Activated gamma-delta T cell treated with anti-CD3 and anti-CD28 coated beads, Interleukin-2, amount 50 U/mL, for 16 hours (primary cell): Measurements from ENCODE around the gene AP2S1.
"Not testable (repeated sequence)": the region's sequence is repeated elsewhere in the genome, so short reads cannot be mapped to it uniquely, and the experiment has no call there.

ENCODE experiments used
- DNase-seq: peaks from one replicate; pipeline ENCODE4 v3.0.0-alpha.2; 2020; ENCODE audit warnings: low read depth

Gene AP2S1

DNA sequence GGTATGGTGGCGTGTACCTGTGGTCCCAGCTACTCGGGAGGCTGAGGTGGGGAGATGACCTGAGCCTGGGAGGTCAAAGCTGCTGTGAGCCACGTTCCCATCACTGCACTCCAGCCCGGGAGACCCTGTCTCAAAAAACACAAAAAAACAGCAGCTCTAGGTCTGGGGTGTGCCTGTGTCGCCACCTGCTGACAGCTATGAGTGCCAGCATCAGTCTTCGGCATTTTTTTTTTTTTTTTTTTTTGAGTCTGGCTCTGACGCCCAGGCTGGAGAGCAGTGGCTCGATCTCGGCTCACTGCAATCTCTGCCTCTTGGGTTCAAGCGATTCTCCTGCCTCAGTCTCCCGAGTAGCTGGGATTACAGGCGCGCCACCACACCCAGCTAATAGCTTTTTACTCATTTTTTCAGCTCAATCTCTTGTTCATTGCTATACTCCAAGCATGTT, 10.1 kb downstream of the AP2S1 start:
- DNase-seq, result no peak

DNA sequence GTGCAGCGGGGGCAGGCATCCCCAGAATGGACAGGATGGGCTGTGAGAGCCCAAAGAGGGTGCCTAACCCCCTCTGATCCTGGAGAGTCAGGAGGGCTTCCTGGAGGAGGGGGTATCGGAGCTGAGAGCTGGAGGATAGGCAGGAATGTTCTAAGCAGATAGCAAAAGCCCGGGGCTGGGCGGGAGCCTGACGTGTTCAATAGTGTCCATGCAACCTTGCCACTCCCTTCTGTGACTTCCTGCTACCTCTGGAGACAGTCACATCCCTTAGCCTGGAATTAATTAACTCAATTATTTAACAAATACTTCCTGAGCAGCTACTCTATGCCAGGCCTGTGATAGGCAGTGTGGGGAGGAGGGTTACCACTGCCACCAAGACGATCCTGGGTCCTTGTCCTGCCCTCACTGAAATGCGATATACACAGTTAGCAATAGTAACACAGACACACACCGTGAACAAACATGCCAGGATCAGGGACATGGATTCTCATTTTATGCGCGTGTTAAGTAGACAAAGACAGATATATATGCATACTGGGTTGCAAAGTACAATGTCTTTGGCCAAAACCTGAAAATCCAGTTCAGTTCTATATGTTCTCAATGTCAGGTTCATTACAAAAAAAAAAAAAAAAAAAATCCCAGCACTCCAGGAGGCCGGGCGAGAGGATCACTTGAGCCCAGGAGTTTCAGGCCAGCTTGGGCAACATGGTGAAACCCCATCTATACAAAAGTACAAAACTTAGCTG, 10.7 kb downstream of the AP2S1 start:
- DNase-seq, result no peak

DNA sequence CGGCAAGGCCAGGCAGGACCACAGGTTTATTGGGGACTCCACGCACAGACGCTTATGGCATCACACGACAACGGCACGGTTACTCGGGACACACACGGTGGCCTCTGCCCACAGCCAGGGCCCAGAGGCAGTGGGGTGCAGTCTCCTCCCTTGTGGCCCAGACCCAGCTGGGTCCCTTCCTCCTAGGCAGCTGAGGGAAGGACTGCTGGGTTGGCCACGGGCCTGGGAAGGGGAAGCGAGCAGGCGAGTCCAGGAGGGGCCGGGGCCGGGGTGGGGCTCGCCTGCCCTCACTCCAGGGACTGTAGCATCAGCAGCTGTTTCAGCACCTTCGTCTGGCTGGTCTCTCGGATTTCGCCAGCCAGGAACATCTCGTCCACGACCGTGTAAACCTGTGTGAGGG, 12.5 kb downstream of the AP2S1 start:
- DNase-seq, result no peak

DNA sequence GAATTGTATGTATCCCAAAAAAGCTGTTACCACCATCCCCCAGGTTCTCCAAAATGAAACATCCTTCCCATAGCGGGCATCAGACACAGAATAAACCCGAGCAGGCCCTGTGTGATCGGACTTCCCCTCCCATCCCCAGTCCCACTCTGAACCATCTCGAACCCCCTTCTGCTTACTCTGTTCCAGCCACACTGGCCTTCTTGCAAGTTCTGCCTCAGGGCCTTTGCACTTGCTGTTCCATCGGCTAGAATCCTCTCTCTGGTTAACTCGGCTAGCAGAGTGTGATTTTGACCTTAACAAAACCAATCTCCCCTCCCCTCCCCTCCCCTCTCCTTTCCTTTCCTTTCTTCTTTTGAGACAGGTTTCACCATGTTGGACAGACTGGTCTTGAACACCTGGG, 15.7 kb downstream of the AP2S1 start:
- no peak for DNase-seq

DNA sequence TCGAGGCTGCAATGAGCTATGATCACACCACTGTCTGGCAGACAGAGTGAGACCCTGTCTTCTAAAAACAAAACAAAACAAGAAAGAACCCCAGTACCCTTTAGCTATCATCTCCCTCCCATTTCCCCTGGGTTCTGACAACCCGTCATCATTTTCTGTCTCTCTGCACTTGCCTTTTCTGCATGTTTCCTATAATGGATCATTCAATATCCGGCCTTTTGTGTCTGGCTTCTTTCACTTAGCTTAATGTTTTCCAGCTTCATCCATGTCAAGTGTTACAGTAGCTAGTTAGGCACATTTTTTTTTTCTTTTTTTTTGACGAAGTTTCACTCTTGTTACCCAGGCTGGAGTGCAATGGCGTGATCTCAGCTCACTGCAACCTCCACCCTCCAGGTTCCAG, 16.5 kb downstream of the AP2S1 start:
- no peak for DNase-seq

DNA sequence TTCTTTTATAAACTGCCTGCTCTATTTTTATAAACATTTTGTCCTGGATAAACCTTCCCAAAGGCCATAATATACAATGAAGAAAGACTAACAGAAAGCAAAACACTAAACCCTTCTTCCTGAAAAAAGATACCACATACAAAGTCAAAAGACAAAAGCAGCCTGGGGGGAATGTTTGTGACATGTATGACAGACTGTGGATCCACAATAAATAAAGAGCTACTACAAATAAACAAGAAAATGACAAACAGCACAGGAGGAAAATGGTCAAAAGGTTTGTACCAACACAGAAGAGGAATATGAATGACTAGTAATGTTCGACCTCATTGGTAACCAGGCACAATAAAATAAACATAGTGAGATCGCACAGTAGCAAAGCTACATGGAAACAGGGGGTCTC, 19.8 kb downstream of the AP2S1 start:
- DNase-seq, result no peak

DNA sequence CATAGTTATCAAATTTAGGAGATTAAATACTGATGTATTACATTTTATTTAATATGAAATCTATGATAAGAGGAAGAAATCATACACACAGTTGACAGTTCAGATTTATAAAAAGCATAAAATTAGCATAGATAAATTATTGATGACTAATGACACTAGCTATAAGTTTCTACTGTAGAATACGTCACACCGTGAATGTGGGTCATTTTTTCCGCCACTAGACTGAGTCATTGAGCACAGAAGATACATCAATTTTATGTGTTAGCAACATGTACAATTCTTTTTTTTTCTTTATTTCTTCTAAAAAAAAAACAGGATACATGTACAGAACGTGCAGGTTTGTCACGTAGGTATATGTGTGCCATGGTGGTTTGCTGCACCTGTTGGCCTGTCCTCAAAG, 22.2 kb downstream of the AP2S1 start:
- DNase-seq, result no peak

DNA sequence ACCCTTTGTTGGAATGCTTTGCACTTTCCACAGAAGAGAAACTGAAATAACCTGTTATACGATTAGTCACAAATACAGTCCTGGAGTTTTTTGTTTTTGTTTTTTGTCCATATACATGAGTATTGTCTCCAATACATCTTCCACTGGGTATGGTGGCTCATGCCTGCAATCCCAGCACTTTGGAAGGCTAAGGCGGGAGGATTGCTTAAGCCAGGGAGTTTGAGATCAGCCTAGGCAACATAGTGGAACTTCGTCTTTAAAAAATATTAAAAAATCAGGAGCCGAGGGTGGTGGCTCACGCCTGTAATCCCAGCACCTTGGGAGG, 25.0 kb downstream of the AP2S1 start:
- DNase-seq, result no peak

DNA sequence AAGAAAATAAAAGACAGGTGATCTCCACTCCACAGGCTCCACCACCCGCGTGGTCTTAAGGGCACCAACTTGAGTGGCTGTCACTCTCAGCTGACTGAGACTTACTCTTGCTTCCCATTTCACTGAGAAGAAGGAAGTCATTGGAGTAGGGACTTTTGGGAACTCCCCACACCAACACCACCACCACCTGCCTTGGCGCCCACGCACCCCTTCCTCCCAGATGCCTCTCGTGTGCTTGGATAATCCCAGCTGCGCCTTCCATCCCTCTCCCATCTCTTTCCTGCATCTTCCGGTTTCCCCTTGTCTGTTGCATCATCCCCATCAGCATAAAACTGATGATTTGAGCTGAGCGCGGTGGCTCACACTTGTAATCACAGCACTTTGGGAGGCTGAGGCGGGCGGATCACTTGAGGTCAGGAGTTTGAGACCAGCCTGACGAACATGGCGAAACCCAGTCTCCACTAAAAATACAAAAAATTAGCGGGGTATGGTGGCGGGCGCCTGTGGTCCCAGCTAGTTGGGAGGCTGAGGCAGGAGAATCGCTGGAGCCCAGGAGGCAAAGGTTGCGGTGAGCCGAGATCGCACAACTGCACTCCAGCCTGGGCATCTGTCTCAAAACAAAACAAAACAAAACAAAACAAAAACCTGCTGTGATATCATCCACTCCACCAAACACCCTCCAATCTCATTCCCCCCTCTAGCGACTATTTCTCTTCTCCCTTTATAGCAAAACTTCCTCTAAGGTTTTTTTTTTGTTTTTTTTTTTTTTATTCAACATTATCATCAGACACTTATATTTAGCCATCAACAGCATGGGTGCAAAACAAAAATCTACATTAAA, 25.5 kb downstream of the AP2S1 start:
- no peak for DNase-seq

DNA sequence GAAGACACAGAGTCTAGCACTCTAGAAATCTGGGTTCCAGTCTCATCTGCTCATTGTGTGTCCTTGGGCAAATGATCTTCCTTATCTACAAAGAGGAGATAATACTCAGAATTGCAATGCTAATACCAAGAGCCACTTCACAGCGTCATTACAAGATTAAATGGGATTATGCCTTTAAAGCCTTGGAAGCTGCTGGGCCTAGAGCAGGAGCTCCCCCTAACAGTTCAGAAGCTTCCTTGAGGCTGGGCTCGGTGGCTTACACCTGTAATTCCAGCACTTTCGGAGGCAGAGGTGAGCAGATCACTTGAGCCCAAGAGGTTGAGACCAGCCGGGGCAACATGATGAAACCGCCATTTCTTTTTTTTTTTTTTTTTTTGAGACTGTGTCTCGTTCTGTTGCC, 27.6 kb downstream of the AP2S1 start:
- no peak for DNase-seq

DNA sequence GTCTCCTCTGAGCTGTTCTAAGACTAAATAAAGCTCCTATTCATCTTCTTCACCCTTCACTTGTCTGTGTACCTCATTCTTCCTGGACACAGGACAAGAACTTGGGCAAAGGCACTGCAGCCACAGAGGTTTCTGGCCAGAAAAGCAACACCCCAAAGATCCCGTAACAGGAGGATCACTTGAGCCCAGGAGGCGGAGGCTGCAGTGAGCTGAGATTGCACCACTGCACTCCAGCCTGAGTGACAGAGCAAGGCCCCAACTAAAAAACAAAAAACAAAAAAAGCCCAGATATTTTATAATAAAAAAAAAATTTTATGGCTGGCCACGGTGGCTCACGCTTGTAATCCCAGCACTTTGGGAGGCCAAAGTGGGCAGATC, 28.2 kb downstream of the AP2S1 start:
- DNase-seq, result not testable (repeated sequence)

DNA sequence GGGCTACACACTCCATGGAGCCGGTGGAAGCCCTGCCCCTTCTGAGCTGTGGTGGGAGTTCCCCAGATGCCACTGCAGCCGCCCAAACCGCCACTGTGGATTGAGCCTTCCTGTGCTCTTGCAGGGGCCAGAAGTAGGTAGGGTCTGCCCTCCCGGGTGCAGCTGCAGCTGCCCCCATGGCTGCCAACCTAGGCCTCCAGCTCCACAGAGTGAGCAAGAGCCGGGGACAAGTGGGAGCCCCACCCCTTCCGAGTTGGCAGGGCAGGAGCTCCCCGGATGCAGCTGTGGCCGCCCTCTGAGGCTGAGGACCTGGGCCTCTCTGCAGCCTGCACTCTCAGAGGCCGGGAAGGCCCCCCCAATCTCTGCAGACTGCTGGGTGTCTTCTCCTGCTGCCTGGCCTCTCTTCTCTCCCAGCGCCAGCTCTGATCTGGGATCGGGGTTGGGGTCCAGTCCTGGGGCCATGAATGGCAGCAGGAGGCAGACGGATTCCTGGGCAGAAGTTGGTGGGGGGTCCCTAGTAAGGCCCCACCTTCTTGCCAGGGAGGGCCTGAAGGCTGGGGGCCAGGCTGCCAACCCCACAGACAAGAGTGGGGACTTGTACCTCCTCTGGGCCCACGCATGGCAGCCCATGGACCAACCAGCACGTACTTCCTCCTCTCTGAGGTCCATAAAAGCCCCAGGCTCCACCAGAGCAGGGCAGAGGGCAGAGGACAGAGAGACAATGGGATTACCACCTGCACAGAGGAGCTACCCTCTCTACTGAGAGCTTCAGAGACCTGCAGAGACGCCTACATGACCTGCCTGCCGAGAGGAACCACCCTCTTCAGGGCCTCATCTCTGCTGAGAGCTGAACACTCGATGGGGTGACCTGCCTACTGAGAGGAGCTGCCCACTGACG, 28.9 kb downstream of the AP2S1 start:
- DNase-seq, result peak; percentile 40

DNA sequence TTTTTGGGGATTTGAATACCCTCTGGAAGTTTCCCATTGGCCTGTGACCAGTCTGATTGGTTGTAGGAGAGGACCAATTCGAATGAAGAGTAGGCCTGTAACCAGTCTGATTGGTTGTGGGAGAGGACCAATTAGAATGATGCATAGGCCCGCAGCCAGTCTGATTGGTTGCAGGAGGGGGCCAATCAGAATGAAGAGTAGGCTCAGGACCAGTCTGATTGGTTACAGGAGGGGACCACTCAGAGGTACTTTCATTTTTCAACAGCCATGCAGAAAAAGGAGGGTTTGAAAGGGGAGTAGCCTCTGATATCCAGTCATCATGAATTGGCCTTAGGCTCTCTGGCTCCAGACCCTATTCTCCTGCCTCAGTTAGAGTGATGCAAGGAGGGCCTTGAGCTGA, 31.8 kb downstream of the AP2S1 start:
- DNase-seq, result no peak

DNA sequence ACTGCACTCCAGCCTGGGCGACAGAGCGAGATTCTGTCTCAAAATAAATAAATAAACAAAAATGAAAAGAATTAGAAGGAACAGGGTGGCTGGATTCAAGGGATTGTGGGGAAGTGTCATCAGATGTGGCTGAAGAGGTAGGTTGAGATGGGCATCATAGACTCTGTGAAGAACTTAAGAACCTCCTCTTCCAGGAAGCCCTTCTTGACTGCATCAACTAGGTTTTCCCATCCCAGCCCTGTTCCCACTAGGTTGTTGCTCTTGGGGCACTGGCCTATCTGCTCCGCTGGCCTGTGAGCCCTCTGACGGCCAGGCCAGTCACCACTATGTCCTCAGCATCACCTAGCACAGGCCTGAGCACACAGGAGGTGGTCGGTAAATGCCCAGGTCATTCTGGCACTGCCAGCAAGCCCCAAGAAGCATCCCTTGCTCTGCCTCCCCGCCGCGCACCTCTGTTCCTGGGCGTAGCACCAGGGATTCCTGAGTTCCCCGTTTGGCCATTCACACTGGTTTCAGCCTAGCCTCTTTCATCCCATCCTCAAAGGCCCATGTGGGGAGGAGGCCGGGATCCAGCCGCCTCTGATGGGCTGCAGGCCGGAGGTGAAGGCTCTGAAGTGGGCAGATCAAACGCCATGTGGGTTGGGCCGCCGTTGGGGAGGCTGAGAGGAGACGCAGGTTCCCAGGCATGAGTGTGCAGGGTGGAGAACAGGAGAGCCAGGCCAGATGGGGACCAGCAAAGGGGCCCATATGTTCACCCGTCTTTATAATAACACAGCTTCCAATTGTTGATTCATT, 34.6 kb downstream of the AP2S1 start:
- DNase-seq, result no peak

DNA sequence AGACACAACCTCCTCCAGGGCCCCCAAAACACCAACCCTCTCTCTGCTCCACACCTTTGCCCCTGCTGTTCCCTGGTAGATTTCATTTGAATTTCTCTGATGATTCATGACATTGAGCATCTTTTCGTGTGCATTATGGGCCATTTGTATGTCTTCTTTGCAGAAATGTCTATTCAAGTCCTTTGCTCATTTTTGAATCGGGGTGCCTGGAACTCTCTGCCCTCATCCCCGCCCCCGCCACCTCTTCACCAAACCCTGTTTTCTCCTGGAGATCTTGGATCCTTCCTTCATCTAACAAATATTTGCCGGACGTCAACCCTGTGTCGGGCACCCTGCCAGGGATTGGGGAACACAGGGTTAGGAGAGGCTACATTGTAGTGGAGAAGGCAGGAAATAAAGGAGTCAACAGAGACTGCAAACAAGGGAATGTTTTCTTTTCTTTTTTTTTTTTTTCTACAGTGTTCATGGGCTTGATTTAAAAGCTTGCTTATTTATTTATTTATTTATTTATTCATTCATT, 36.7 kb downstream of the AP2S1 start:
- no peak for DNase-seq

DNA sequence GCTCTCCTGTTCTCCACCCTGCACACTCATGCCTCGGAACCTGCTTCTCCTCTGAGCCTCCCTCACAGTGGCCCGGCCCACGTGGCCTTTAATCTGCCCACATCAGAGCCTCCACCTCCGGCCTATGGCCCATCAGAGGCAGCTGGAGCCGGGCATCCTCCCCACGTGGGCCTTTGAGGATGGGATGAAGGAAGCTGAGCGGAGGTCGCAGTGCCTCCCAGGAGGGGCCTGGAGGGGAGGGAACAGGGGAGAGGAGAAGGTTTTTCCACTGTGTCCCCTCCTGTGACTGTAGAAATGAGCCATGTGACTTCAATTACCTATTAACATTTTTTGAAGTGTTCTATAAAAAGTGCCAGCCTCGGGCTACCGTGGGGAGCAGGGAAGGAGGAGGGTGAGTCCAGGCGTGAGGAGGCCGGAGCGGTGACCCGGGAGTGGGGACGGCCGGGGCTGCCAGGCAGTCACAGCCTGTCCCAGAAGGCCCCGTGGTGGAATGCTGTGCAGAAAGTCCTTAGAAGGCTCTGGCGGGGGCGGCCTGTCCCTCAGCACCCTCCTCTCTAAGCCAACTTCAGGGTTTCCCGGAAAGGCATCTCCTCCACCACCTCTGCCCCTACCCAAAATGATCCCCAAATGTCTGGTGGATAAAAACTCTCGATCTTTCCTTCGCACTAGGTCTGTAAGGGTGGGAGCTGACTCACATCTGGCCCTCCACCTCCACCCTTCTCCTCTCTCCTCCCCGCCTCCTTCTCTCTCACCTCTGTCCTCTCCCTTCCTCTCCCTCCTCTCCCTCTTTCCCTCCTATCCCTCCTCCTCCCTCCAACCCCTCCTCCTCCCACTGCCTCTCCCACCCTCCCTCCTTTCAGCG, 37.4 kb downstream of the AP2S1 start:
- no peak for DNase-seq

DNA sequence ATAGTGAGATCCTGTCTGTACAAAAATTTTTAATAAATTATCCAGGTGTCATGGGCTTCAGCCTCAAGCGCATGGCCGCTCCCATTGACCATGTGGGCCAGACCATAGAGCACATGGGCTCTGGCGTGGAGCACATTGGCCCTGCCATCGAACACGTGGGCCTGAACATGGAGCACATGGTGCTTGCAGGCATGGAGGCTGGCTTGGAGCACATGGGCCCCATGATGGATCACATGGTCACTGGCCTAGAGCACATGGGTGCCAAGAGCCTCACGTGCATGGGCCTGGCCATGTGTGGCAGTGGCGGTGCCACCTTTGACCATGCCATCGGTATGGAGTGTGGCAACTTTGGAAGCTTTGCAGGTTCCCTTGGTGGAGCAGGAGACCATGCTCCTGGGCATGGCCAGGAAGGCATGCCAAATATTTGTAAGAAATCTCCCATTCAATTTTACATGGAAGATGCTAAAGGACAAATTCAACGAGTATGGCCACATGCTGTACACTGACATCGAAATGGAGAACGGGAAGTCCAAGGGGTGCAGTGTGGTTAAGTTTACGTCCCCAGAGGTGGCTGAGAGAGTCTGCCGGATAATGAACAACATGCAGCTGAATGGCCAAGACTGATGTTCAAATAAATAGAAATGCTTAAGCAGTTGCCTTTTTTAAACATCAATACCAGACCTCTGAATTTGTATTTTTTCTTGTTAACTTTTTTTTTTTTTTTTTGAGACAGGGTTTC, 40.9 kb downstream of the AP2S1 start:
- DNase-seq, result no peak

DNA sequence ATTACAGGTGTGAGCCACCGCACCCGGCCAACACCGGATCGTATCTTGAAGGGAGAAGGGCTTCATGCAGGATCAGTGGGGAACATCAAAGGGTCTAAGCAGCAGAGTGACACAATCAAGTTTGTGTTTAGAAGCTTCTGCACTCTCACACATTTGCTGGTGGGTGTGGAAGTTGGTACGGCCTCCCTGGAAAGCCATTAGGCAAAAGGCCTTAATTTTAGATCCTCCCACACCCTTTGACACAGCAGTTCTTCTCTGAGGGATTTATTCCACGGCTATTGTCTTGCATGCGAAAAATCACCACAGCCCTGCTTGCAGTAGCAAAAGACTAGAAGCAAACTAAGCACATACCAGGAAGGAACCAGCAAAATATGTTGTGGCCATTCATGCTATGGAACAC, 44.0 kb downstream of the AP2S1 start:
- DNase-seq, result no peak

DNA sequence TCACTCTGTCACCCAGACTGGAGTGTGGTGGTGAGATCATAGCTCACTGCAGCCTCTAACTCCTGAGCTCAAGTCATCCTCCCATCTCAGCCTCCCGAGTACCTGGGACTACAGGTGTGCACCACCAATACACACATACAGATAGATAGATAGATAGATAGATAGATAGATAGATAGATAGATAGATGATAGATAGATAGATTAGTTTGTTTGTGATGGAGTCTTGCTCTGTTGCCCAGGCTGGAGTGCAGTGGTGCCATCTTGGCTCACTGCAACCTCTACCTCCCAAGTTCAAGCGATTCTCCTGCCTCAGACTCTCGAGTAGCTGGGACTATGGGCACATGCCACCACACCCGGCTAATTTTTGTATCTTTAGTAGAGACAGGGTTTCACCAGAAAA, 46.2 kb downstream of the AP2S1 start:
- DNase-seq, result not testable (repeated sequence)

DNA sequence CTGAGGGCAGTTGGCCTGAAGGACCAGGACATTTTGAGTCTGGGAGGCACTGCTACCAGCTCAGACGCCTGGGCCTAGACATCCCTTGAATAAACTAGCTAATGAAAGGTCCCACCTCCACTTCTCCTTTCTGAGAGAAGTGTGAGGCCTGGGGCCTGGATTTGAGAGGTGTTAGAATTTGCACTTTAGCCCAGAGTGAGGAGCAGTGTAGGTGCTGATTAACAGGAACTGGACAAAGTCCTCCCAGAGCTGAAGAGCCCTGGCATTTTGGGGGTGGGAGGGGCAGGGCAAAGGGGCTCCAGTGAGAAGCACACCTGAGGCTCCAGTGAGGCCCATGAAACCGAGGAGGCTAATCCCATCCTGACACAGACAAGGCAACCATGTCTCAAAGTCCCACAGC, 47.1 kb downstream of the AP2S1 start:
- no peak for DNase-seq
